Loucy (cell line): Measurements from ENCODE around the gene CHST12.
A peak's percentile ranks its signal among the peaks of the same experiment; 100 is the strongest.

Experiments
- H2AFZ ChIP-seq: fragments of 200-600 bp; sonication (generic); 2 replicates; pipeline ENCODE4 v1.6.0; 2016; ENCODE audit warnings: antibody characterized with exemption, mild to moderate bottlenecking, low read length, moderate library complexity
- H3F3A ChIP-seq: fragments of 200-600 bp; 2 replicates; pipeline ENCODE4 v1.6.0; 2016; ENCODE audit warnings: antibody characterized with exemption, low read depth, mild to moderate bottlenecking
- H3K27me3 ChIP-seq: fragments of 200-600 bp; sonication (generic); 2 replicates; pipeline ENCODE4 v1.6.1; 2014; ENCODE audit warnings: low read length, mild to moderate bottlenecking; ENCODE audit not compliant: insufficient read depth, poor library complexity, severe bottlenecking
- H3K36me3 ChIP-seq: fragments of 200-600 bp; sonication (generic); 2 replicates; pipeline ENCODE4 v1.6.1; 2016; ENCODE audit warnings: low read length; ENCODE audit not compliant: insufficient read depth
- H3K4me1 ChIP-seq: fragments of 200-600 bp; sonication (generic); 2 replicates; pipeline ENCODE4 v1.5.1; 2014; ENCODE audit warnings: low read length, mild to moderate bottlenecking; ENCODE audit not compliant: insufficient read depth, poor library complexity, severe bottlenecking
- H3K4me2 ChIP-seq: fragments of 200-600 bp; sonication (generic); 2 replicates; pipeline ENCODE4 v1.6.0; 2014; ENCODE audit warnings: antibody characterized with exemption, low read length, low read depth, mild to moderate bottlenecking; ENCODE audit not compliant: poor library complexity, severe bottlenecking
- H3K4me3 ChIP-seq: fragments of 200-600 bp; sonication (generic); 2 replicates; pipeline ENCODE4 v1.5.1; 2014; ENCODE audit warnings: low read length, mild to moderate bottlenecking, mixed read lengths; ENCODE audit not compliant: poor library complexity, severe bottlenecking
- H3K79me2 ChIP-seq: fragments of 200-600 bp; sonication (generic); 2 replicates; pipeline ENCODE4 v1.6.1; 2014; ENCODE audit warnings: low read length; ENCODE audit not compliant: insufficient read depth
- H3K9ac ChIP-seq: fragments of 200-600 bp; sonication (generic); 2 replicates; pipeline ENCODE4 v1.6.0; 2014; ENCODE audit warnings: mild to moderate bottlenecking, low read depth, low read length, moderate library complexity; ENCODE audit not compliant: poor library complexity, severe bottlenecking
- H3K9me2 ChIP-seq: fragments of 200-600 bp; sonication (generic); replicated peaks from 2 replicates; pipeline ENCODE4 v1.6.1; 2016; ENCODE audit warnings: low read depth, low read length, mixed read lengths
- H3K9me3 ChIP-seq: fragments of 200-600 bp; sonication (generic); 2 replicates; pipeline ENCODE4 v1.6.1; 2014; ENCODE audit warnings: mild to moderate bottlenecking, antibody characterized with exemption, low read length, low read depth; ENCODE audit not compliant: insufficient read depth
- H4K20me1 ChIP-seq: fragments of 200-600 bp; sonication (generic); 2 replicates; pipeline ENCODE4 v1.6.0; 2014; ENCODE audit warnings: antibody characterized with exemption, low read length, mild to moderate bottlenecking; ENCODE audit not compliant: insufficient read depth, poor library complexity, severe bottlenecking
- CTCF ChIP-seq: fragments of 200-600 bp; sonication (generic); conservative IDR thresholded peaks from 2 replicates; pipeline ENCODE4 v1.5.1; 2014; ENCODE audit warnings: mild to moderate bottlenecking, antibody characterized with exemption, low read length
- EZH2phosphoT487 ChIP-seq: fragments of 200-600 bp; IDR thresholded peaks from 2 replicates; pipeline ENCODE4 v1.6.1; 2018; ENCODE audit warnings: antibody characterized with exemption, mild to moderate bottlenecking, moderate library complexity, borderline replicate concordance

Gene CHST12

GRCh38 chr7:2354939-2355704 lies 48.3 kb upstream of the CHST12 start:
- Histone ChIP-seq H3K36me3 (peaks cover 11% of the 10 kb centered on the region; the same call in 1 of the 2 replicates), H2AFZ (no peak overlapping the region), H3K79me2 (peaks cover 65% of the 10 kb centered on the region), H3K4me1 (peaks cover 50% of the 10 kb centered on the region), H3K9me2 (no peaks in the 10 kb centered on the region), H3K9me3 (no peaks in the 10 kb centered on the region), H4K20me1 (peaks cover 49% of the 10 kb centered on the region), H3K27me3 (no peaks in the 10 kb centered on the region), H3K4me2 (peak overlapping the region; percentile 98), H3K9ac (peak overlapping the region; percentile 97), H3K4me3 (peak overlapping the region; percentile 99), H3F3A (no peaks in the 10 kb centered on the region)
- no peak for TF ChIP-seq CTCF
- no peak for TF ChIP-seq EZH2phosphoT487

GRCh38 chr7:2355705-2356008 lies 47.8 kb upstream of the CHST12 start:
- Histone ChIP-seq H3K79me2 (peaks cover 71% of the 10 kb centered on the region), H3K4me3 (peak overlapping the region; percentile 99), H3K36me3 (peaks cover 17% of the 10 kb centered on the region; the same call in 1 of the 2 replicates), H3K9me3 (no peaks in the 10 kb centered on the region), H3K9ac (peak overlapping the region; percentile 97), H3F3A (no peaks in the 10 kb centered on the region), H3K4me1 (peaks cover 50% of the 10 kb centered on the region), H2AFZ (no peak overlapping the region), H3K4me2 (peak overlapping the region; percentile 98), H3K9me2 (no peaks in the 10 kb centered on the region), H4K20me1 (peaks cover 54% of the 10 kb centered on the region), H3K27me3 (no peaks in the 10 kb centered on the region)
- no peak for TF ChIP-seq EZH2phosphoT487
- TF ChIP-seq CTCF: no peak

- H4K20me1 ChIP-seq: peaks cover 62% of the 10 kb centered on the region
- H3K79me2 ChIP-seq: peaks cover 79% of the 10 kb centered on the region
- H3K36me3 ChIP-seq: peaks cover 27% of the 10 kb centered on the region; the same call in 1 of the 2 replicates
- TF ChIP-seq CTCF (no peak), EZH2phosphoT487 (no peak)
- no peaks in the 10 kb centered on the region for H3F3A ChIP-seq
- H2AFZ ChIP-seq: no peak overlapping the region
- no peaks in the 10 kb centered on the region for H3K9me2 ChIP-seq
- H3K4me3 ChIP-seq: peak overlapping the region; percentile 99
- peak overlapping the region; percentile 98 for H3K4me2 ChIP-seq
- peaks cover 50% of the 10 kb centered on the region for H3K4me1 ChIP-seq
- H3K9ac ChIP-seq: peak overlapping the region; percentile 97
- no peaks in the 10 kb centered on the region for H3K9me3 ChIP-seq
- H3K27me3 ChIP-seq: no peaks in the 10 kb centered on the region
Observed at GRCh38 chr7:2357165-2357564, 46.2 kb upstream of the CHST12 start.
